GM19395 (cell line): Measurements from ENCODE around the gene ITPR1.

Experiments used
- ATAC-seq: cut with Tn5 transposase; IDR thresholded peaks from one replicate; pipeline ENCODE4 v1.9.1; 2021; ENCODE audit warnings: mild to moderate bottlenecking, moderate library complexity; ENCODE audit not compliant: unreplicated experiment

The ITPR1 gene

DNA sequence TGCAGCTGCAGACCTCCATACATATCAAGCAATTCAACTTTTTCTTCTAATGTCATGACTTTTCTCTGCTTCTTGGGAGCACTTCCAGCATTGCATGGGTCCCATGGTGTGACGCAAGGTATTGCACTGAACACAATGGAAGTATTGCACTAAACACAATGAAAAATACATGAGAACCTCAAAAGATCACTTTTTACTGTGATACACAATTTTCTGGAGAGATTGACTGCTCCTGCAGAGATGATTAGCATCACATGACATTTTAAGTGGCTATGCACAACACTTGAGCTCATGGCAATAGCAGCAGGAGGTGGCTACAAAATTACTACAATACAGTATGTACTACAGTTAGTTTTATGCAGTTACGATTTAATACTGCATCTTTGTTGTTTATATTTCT lies 372.6 kb downstream of the ITPR1 start:
- no peak for ATAC-seq

DNA sequence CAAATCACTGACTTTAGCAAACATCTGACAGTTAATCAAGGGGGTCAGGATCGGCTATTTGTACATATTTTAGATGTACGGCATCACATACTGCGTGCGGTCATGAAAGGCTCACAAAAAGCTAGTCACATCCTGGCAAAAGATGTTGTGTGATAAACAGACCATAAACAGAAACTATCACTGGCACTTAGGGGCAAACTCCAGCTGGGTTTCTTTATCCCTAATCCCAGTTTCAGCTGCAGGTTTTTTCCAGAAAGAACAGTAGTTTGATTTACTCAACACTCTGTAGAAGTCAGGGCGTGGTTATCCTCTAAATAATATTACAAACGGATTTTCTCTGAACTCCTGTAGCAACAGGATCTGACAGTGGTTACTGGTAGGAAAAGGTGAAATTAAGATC lies 373.7 kb downstream of the ITPR1 start:
- ATAC-seq = no peak

DNA sequence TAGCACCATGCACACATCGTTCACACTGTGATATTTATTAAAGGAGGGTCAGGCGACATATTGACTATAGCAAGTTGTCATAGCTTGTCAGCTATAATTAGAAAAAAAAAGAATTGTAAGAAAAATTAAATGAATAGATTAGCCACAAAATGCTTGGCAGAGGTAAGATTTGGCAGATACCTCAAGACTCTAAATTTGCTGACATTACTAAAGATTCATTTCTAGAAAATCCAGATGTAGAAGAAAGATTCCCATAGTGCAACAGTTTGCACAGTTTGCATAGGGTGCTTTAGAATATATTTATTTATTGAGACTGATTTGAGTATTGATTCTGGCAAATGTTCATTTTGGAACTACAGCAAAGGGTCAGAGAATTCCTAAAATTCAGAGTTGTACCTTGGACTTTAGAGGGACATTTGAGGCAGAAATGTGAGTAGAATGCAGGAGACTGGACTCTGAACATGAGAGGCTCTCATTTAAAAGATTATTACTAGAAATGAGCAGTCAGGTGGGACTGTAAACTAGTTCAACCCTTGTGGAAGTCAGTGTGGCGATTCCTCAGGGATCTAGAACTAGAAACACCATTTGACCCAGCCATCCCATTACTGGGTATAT lies 384.1 kb downstream of the ITPR1 start:
- ATAC-seq = no peak

DNA sequence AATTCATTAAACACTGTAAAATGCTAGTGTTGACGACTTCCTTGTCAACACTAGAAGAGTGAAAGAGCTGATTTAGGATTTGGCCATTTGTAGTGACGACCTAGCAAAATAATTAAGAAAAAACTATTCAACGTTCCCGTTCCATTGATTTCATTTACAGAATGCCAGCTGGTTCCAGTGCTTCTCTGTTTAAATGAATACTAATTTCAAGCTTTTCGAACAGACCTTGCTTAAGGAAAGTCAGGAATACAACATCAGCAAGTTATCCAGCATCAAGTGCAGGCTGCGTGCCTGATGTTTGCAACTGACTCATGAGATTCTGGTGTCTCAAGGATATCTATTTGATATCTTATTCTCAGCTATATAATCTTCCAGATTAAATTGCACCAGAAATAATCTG lies 387.7 kb downstream of the ITPR1 start:
- ATAC-seq = no peak

DNA sequence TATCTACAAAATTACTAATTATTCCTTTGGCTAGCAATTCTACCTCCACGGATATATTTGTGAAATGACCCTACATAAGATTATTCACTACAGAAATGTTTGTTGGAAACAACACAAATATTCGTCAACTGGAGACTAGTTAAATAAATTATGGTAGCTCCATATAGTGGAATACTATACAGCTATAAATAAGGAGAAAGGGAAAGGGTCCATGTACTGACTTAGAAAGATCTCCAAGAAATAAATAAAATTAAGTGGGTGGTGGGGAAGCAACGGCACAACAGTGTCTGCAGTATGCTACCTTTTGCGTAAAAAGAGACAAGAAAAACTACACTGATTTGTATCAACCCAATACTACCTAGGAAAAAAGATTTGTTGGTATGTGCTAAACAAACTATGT lies 389.4 kb downstream of the ITPR1 start:
- no peak for ATAC-seq

DNA sequence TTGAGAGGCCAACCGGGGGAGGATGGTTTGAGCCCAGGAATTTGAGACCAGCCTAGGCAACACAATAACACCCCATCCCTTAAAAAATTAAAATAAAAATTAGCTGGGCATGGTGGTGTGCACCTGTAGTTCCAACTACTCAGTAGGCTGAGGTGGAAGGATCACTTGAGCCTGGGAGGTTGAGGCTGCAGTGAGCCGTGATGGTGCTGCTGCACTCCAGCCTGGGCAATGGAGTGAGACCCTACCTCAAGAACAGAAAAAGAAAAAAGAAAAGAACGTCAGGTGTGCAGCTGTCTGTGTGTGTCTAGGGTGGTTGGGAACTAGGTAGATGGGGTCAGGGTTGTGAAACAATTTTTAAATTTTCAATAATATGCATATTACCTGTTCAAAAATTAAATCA lies 389.9 kb downstream of the ITPR1 start:
- ATAC-seq = no peak

DNA sequence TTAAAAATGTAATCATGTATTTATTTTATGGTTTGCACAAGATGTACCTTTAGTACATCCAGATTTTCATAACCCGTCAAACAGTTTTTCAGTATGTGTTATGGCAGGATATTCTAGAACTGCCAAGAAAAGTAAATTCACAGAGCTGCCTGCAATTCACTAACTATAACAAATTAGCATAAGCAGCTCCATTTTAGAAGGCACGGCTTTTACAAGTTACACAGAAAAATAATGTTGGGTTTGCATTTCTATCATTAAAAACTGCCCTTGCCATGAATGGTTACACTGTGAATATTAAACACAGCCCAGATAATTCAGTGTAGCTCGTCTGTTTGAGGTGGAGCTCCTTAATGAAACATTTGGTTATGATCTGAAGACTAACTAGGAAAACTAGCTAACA lies 391.7 kb downstream of the ITPR1 start:
- no peak for ATAC-seq

DNA sequence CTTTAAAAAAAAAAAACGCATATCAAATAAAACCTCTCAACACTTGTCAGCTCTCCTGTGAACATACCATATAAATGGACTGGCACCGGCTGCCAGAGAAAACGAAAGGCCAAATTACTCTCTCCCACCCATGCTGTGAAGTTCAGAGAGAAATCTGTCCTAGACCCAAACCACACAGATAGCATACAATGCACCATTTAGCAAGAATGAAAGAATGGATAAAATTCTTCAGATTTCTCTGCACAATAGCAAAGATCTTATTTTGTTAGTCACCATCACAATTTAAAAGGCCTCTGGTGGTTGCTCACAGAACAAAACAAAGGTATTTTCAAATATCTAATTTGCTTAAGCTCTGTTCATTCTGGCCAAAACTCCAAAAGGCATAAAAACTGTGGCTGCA lies 392.2 kb downstream of the ITPR1 start:
- ATAC-seq = no peak

DNA sequence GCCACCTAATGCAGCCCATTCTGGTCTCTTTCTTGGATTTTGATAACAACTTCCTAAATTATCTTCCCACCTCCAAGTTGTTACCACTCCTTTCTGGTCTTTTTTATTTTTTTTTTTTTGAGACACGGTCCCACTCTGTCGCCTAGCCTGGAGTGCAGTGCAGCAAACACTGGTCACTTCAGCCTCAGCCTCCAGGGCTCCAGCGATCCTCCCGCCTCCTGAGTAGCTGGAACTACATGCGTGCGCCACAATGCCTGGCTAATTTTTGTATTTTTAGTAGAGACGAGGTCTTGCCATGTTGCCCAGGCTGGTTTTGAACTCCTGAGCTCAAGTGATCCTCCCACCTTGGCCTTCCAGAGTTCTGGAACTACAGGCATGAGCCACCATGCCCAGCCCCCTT lies 393.3 kb downstream of the ITPR1 start:
- no peak for ATAC-seq

DNA sequence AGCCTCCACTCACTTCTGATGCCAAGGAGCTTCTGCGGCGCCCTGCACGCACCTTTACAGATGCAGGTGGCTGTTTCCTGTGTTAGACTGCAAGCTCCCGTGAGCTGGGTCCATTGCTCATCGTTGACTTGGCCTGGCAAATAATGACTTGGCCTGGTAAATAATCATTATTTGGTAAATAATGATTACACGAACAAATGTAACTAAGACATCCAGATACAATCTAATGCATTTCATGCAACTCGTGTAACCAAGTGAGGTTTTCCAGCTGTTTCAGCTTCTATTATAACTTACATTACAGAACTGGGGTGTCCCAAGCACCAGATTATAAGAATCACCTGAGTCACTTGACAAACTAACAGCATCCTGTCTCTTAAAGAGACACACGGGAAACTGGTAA lies 394.0 kb downstream of the ITPR1 start:
- no peak for ATAC-seq

DNA sequence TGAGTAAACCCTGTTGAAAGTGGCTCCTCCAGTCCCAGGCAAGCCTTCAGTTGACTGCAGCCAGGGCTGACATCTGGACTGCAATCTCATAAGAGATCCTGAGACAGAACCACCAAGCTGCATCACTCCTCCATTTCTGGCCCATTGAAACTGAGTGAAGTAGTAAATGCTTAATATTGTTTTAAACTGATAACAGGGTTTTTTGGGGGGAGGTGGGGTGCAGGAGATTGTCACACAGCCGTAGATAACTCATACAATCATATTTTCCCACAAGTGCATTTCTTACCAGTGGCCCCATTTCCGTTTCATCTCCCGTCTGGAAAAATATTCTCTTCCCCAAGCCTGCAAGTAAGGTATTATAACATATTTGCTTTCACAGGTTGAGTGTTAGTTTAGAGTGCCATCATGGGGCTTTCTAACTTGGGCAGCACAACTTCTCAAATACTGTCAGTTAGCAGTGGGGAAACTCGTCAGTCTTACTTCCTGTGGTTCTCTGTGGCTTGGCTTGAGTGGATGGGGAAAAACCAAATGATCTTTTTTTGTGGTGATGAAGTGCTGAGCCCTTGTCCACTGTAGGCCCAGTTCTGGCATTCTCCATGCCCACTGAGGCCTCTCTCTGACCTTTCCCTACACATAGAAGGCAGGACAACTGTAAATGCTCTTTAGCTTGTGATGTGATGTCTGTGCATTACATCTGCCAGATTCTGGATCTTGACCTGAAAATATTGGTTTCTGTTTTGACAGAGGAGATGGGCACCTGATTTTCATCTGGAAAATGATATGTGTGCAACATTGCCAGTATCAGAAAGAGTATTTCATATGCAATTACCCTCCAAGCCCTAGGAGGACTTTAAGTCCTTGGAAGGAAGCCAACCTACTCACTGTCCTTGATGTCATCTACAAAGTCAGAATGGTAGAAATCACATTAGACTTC lies 396.0 kb downstream of the ITPR1 start:
- ATAC-seq = peak; percentile 86

DNA sequence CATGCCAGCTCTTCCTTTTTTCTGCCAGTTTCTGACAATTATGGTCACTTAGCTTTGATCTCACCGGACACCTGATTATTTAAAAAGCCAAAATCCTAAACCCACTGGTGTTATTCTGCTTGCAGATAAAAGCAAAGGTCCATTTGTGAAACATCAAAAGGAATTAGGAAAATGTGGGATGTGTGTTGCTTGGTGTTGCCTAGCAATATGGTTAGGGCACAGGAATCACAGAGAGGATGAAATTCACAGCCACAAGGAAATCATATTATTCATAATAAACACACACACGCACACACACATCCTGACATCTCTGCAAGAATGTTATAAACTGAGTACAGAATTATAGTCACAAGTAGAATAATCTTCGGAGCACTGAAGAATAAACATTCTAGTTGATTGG lies 396.7 kb downstream of the ITPR1 start:
- no peak for ATAC-seq

DNA sequence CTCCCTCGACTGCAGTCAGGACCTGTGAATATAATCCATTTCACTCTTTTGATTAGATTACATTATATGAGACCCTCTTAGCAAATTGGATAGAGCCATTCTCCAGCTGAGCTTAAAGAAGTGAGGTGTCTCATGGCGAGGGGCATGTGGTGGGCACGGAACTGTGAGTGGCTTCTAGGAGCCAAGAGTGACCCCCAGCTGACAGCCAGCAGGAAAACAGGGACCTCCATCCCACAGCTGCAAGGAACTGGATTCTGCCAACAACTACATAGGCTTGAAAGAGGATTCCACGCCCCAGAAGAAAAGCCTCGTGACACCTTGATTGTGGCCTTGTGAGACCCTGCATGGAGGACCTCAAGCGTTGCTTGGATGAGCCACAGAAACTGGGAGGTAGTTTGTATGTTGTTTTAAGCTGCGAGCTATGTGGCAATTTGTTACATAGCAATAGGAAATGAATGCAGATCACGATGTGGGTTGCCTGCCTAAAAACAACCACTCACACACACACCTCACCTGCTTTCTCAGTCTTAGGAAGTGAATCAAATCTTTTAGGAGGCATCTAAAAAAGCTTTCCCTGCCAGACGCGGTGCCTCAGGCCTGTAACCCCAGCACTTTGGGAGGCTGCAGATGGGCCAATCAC lies 401.9 kb downstream of the ITPR1 start:
- no peak for ATAC-seq

DNA sequence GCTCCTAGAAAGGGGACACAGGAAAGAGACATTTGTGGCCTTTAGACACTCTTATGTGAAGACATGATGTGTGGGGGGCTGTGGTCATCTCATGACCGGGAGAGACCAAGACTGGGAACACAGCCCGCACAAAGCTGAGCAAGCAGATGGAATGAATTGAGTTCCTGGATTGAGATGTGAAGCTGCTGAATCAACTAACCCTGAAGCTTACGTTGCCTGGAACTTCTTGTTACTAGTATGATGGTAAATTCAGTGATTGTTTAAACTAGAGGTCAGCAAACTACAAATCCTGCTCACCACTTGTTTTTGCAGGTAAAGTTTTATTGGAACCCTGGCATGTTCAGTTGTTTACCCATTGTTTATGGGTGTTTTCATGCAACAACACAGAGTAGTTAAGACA lies 402.7 kb downstream of the ITPR1 start:
- no peak for ATAC-seq
